ENCODE measurements around the gene POP7. TPM values are rescaled to one million over a fixed set of nuclear protein-coding genes. Genes with fewer than 3 reads are reported as not detected.

The POP7 gene
- polyA plus RNA-seq, 1 donor from 2014 or later, result 92.1 TPM

- TF ChIP-seq RAD21 (conservative IDR thresholded peaks at IDR 0.05) (no peak), EP300 (conservative IDR thresholded peaks at IDR 0.05; ENCODE audit: poor library complexity, severe bottlenecking) (no peak), EZH2 (IDR thresholded peaks at IDR 0.05; ENCODE audit: borderline replicate concordance, insufficient read depth, low read length, poor library complexity, severe bottlenecking) (no peak), POLR2AphosphoS5 (IDR thresholded peaks at IDR 0.05) (no peak), REST (IDR thresholded peaks at IDR 0.05; ENCODE audit: borderline replicate concordance) (no peak), SMC3 (conservative IDR thresholded peaks at IDR 0.05; ENCODE audit: poor library complexity) (no peak), MXI1 (conservative IDR thresholded peaks at IDR 0.05; ENCODE audit: poor library complexity, severe bottlenecking) (no peak), TAF1 (IDR thresholded peaks at IDR 0.05; ENCODE audit: low read depth) (no peak)
- TF ChIP-seq, protein P1, sequence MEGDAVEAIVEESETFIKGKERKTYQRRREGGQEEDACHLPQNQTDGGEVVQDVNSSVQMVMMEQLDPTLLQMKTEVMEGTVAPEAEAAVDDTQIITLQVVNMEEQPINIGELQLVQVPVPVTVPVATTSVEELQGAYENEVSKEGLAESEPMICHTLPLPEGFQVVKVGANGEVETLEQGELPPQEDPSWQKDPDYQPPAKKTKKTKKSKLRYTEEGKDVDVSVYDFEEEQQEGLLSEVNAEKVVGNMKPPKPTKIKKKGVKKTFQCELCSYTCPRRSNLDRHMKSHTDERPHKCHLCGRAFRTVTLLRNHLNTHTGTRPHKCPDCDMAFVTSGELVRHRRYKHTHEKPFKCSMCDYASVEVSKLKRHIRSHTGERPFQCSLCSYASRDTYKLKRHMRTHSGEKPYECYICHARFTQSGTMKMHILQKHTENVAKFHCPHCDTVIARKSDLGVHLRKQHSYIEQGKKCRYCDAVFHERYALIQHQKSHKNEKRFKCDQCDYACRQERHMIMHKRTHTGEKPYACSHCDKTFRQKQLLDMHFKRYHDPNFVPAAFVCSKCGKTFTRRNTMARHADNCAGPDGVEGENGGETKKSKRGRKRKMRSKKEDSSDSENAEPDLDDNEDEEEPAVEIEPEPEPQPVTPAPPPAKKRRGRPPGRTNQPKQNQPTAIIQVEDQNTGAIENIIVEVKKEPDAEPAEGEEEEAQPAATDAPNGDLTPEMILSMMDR (IDR thresholded peaks at IDR 0.05; ENCODE audit: poor library complexity, severe bottlenecking), result no peak
- Histone ChIP-seq H3K36me3 (ENCODE audit: insufficient read depth, low read length) (peaks cover 3% of the 10 kb centered on the region), H4K20me1 (ENCODE audit: insufficient read depth) (no peaks in the 10 kb centered on the region), H3K4me3 (ENCODE audit: low read length) (no peak overlapping the region), H2AFZ (ENCODE audit: low read depth, low read length) (no peak overlapping the region), H3K9me2 (ENCODE audit: insufficient read depth, low read length) (no peaks in the 10 kb centered on the region), H3K27ac (ENCODE audit: low read length) (no peak overlapping the region), H3F3A (ENCODE audit: insufficient read depth, low read length, poor library complexity, severe bottlenecking) (no peaks in the 10 kb centered on the region), H3K9ac (ENCODE audit: low read length) (no peak overlapping the region), H3K9me3 (ENCODE audit: low read length) (no peaks in the 10 kb centered on the region), H3K27me3 (ENCODE audit: insufficient read depth, low read depth, low read length) (no peaks in the 10 kb centered on the region), H3K79me2 (replicated peaks; ENCODE audit: insufficient read depth, low read length) (peaks cover 10% of the 10 kb centered on the region), H3K4me2 (ENCODE audit: low read length) (no peak overlapping the region)
Measured at GRCh38 chr7:100680576-100681271, 25.2 kb upstream of the POP7 start.

GRCh38 chr7:100681491-100682227 lies 24.3 kb upstream of the POP7 start:
- H2AFZ ChIP-seq (ENCODE audit: low read depth, low read length), result no peak overlapping the region
- no peak overlapping the region for H3K27ac ChIP-seq (ENCODE audit: low read length)
- no peaks in the 10 kb centered on the region for H3K9me2 ChIP-seq (ENCODE audit: insufficient read depth, low read length)
- H3K36me3 ChIP-seq (ENCODE audit: insufficient read depth, low read length), result peaks cover 3% of the 10 kb centered on the region
- no peaks in the 10 kb centered on the region for H4K20me1 ChIP-seq (ENCODE audit: insufficient read depth)
- no peaks in the 10 kb centered on the region for H3K9me3 ChIP-seq (ENCODE audit: low read length)
- H3K27me3 ChIP-seq (ENCODE audit: insufficient read depth, low read depth, low read length), result no peaks in the 10 kb centered on the region
- peaks cover under 1% of the 10 kb centered on the region for H3K79me2 ChIP-seq (replicated peaks; ENCODE audit: insufficient read depth, low read length)
- H3K4me3 ChIP-seq (ENCODE audit: low read length), result no peak overlapping the region
- H3F3A ChIP-seq (ENCODE audit: insufficient read depth, low read length, poor library complexity, severe bottlenecking), result no peaks in the 10 kb centered on the region
- no peak overlapping the region for H3K4me2 ChIP-seq (ENCODE audit: low read length)
- TF ChIP-seq MXI1 (conservative IDR thresholded peaks at IDR 0.05; ENCODE audit: poor library complexity, severe bottlenecking), result no peak
- TF ChIP-seq POLR2AphosphoS5 (IDR thresholded peaks at IDR 0.05), result no peak
- TF ChIP-seq EZH2 (IDR thresholded peaks at IDR 0.05; ENCODE audit: borderline replicate concordance, insufficient read depth, low read length, poor library complexity, severe bottlenecking), result no peak
- no peak for TF ChIP-seq RAD21 (conservative IDR thresholded peaks at IDR 0.05)
- TF ChIP-seq SMC3 (conservative IDR thresholded peaks at IDR 0.05; ENCODE audit: poor library complexity), result no peak
- no peak for TF ChIP-seq REST (IDR thresholded peaks at IDR 0.05; ENCODE audit: borderline replicate concordance)
- TF ChIP-seq, protein P1 (IDR thresholded peaks at IDR 0.05; ENCODE audit: poor library complexity, severe bottlenecking), result no peak
- TF ChIP-seq TAF1 (IDR thresholded peaks at IDR 0.05; ENCODE audit: low read depth), result no peak
- TF ChIP-seq EP300 (conservative IDR thresholded peaks at IDR 0.05; ENCODE audit: poor library complexity, severe bottlenecking), result no peak
- H3K9ac ChIP-seq (ENCODE audit: low read length), result no peak overlapping the region
